Lower lobe of right lung (tissue), 2 donors: ENCODE results near the gene IFNE. TPM values are rescaled to one million over a fixed set of nuclear protein-coding genes. Genes with fewer than 3 reads are reported as not detected.

Source experiments
- ATAC-seq, 2 donors: fragments of 200-7000 bp; cut with Tn5 transposase; one replicate each; pipeline ENCODE4 v1.9.1; 2020 to 2022; ENCODE audit warnings: mild to moderate bottlenecking in 2 of 2, moderate library complexity in 2 of 2
- DNase-seq: peaks from one replicate; pipeline ENCODE4 v3.0.0-alpha.2; 2020
- H3K27ac ChIP-seq: fragments of 200-600 bp; one replicate; pipeline ENCODE4 v1.8.0; 2022
- H3K27me3 ChIP-seq: fragments of 200-600 bp; one replicate; pipeline ENCODE4 v1.8.0; 2022; ENCODE audit warnings: low read depth
- H3K36me3 ChIP-seq: fragments of 200-600 bp; one replicate; pipeline ENCODE4 v1.8.0; 2022; ENCODE audit warnings: mild to moderate bottlenecking
- H3K4me1 ChIP-seq: fragments of 200-600 bp; one replicate; pipeline ENCODE4 v1.8.0; 2022
- H3K4me3 ChIP-seq: fragments of 200-600 bp; one replicate; pipeline ENCODE4 v1.8.0; 2022; ENCODE audit warnings: mild to moderate bottlenecking
- H3K9me3 ChIP-seq: fragments of 200-600 bp; one replicate; pipeline ENCODE4 v1.8.0; 2022
- CTCF ChIP-seq: fragments of 200-600 bp; IDR thresholded peaks from one replicate; pipeline ENCODE4 v1.8.0; 2022; ENCODE audit warnings: antibody characterized with exemption, mild to moderate bottlenecking
- intact Hi-C: fragments of 100-400 bp; cut with DNase I; formaldehyde crosslinking; loops from one replicate; pipeline ENCODE4 v1.11.0; 2022
- microRNA-seq: library from miRNA; unstranded; fragments of <30 nt; microRNA quantifications from one replicate; pipeline ENCODE4 v1.2.0, GENCODE V29; 2020; ENCODE audit warnings: borderline number of aligned reads
- total RNA-seq: library from RNA; stranded (reverse); fragmentation: NEBNext Ultra II Directional; extraction: Animal tissue kit (Norgen Biotek cat#: 25700); gene quantifications from one replicate; pipeline ENCODE4 v1.2.1, GENCODE V29; 2021
- donor health status: DM: no; HTN: yes; CAD: no; lungs with severe emphysema.

Gene IFNE
- total RNA-seq, 1 donor from 2014 or later: not detected

- no peak overlapping the region for H3K4me3 ChIP-seq
- no peaks in the 10 kb centered on the region for H3K9me3 ChIP-seq
- H3K36me3 ChIP-seq: no peaks in the 10 kb centered on the region
- peak; percentile 47 for TF ChIP-seq CTCF
- H3K27me3 ChIP-seq: no peaks in the 10 kb centered on the region
- DNase-seq: no peak
- no peaks in the 10 kb centered on the region for H3K4me1 ChIP-seq
- no peak for ATAC-seq
- H3K27ac ChIP-seq: no peak overlapping the region
- intact Hi-C loops: no loop called here
Observed at GRCh38 chr9:21434202-21435014, 47.7 kb downstream of the IFNE start.

GRCh38 chr9:21432672-21433425 is 49.3 kb downstream of the IFNE start:
- intact Hi-C loops: no loop called here
- no peak overlapping the region for H3K27ac ChIP-seq
- H3K4me3 ChIP-seq: no peak overlapping the region
- no peaks in the 10 kb centered on the region for H3K36me3 ChIP-seq
- no peak for TF ChIP-seq CTCF
- H3K4me1 ChIP-seq: no peaks in the 10 kb centered on the region
- ATAC-seq (no peak), DNase-seq (no peak)
- no peaks in the 10 kb centered on the region for H3K9me3 ChIP-seq
- no peaks in the 10 kb centered on the region for H3K27me3 ChIP-seq

Small RNA genes within 50 kb of the gene (microRNA-seq; reads per million reads assigned to microRNA genes)
- gene MIR31: 102 reads per million, percentile 52 among the genes with 10 or more reads in this experiment

Other genes starting within 250 kb of the IFNE start
- gene IFNA14, start 242.3 kb downstream of the IFNE start, total RNA-seq: not detected
- gene IFNA5, start 177.0 kb downstream of the IFNE start, total RNA-seq: not detected
- 22.7 TPM for gene KLHL9, start 146.9 kb downstream of the IFNE start, total RNA-seq
- gene IFNA6, start 131.4 kb downstream of the IFNE start, total RNA-seq: not detected
- gene IFNA13, start 114.3 kb downstream of the IFNE start, total RNA-seq: 1.1 TPM
- not detected for gene IFNA2, start 96.9 kb downstream of the IFNE start, total RNA-seq
- gene IFNA8, start 73.2 kb downstream of the IFNE start, total RNA-seq: not detected
- gene IFNA1, start 41.9 kb downstream of the IFNE start, total RNA-seq: 0.62 TPM